Renal pelvis (tissue), 4 donors: ENCODE data around the gene ODAD4. TPM values are rescaled to one million over a fixed set of nuclear protein-coding genes. Genes with fewer than 3 reads are reported as not detected.
"Not testable (repeated sequence)": the region's sequence is repeated elsewhere in the genome, so short reads cannot be mapped to it uniquely, and the experiment has no call there.

Experiments
- DNase-seq: peaks from one replicate; pipeline ENCODE4 v3.0.0-alpha.2; 2013
- polyA plus RNA-seq, 3 donors: library from polyadenylated mRNA; unstranded; fragments of 120-200 nt; gene quantifications; one replicate each; pipeline ENCODE4 v1.2.1, GENCODE V29; 2013; ENCODE audit not compliant: insufficient read length in 3 of 3

Gene ODAD4
- polyA plus RNA-seq, 3 donors, result 5.9 to 8.6 (median 7.6) TPM

GRCh38 chr17:41909088-41909487 is 21.3 kb upstream of the ODAD4 start:
- no peak for DNase-seq

- DNase-seq, result no peak
Observed at GRCh38 chr17:41910701-41911391, 19.6 kb upstream of the ODAD4 start.

GRCh38 chr17:41912925-41913324 is 17.5 kb upstream of the ODAD4 start:
- DNase-seq, result no peak

GRCh38 chr17:41913798-41914197 is 16.6 kb upstream of the ODAD4 start:
- DNase-seq, result no peak

- DNase-seq, result no peak
Observed at GRCh38 chr17:41914358-41914766, 16.1 kb upstream of the ODAD4 start.

GRCh38 chr17:41915020-41915419 is 15.4 kb upstream of the ODAD4 start:
- no peak for DNase-seq

- no peak for DNase-seq
Observed at GRCh38 chr17:41915566-41915965, 14.9 kb upstream of the ODAD4 start.

- DNase-seq, result no peak
Observed at GRCh38 chr17:41917192-41917591, 13.2 kb upstream of the ODAD4 start.

GRCh38 chr17:41917679-41918313 is 12.6 kb upstream of the ODAD4 start:
- no peak for DNase-seq

- DNase-seq, result peak; percentile 97
Observed at GRCh38 chr17:41918314-41919164, 11.9 kb upstream of the ODAD4 start, which contains the start of gene ACLY. Gene ACLY (minus strand): TSS chr17:41918951. CDS start chr17:41913873, 5,078 bp downstream.

- no peak for DNase-seq
Observed at GRCh38 chr17:41919165-41919817, 11.1 kb upstream of the ODAD4 start.

- DNase-seq, result no peak
Observed at GRCh38 chr17:41919840-41920579, 10.4 kb upstream of the ODAD4 start.

- no peak for DNase-seq
Observed at GRCh38 chr17:41920580-41920955, 9.8 kb upstream of the ODAD4 start.

GRCh38 chr17:41925991-41926590 is 4.3 kb upstream of the ODAD4 start:
- DNase-seq, result no peak

- DNase-seq, result no peak
Observed at GRCh38 chr17:41928693-41929251, 1.6 kb upstream of the ODAD4 start.

GRCh38 chr17:41930833-41931156 is 378 bp downstream of the ODAD4 start:
- not testable (repeated sequence) for DNase-seq

GRCh38 chr17:41931715-41932114 is 1.3 kb downstream of the ODAD4 start:
- DNase-seq, result not testable (repeated sequence)

GRCh38 chr17:41932816-41933389 is 2.5 kb downstream of the ODAD4 start:
- no peak for DNase-seq

- DNase-seq, result no peak
Observed at GRCh38 chr17:41935641-41936040, 5.2 kb downstream of the ODAD4 start.
